B cell (primary cell): ENCODE results near the gene AKT3. TPM values are rescaled to one million over a fixed set of nuclear protein-coding genes. Genes with fewer than 3 reads are reported as not detected.

Source experiments
- ATAC-seq: fragments of 200-7000 bp; cut with Tn5 transposase; one replicate; pipeline ENCODE4 v1.10.0; 2021; ENCODE audit warnings: low read depth, mild to moderate bottlenecking, moderate number of reproducible peaks, moderate library complexity
- CTCF ChIA-PET: fragments of 350-600 bp; sonication (Branson Sonifier 250); formaldehyde crosslinking; loops from one replicate; lab custom pipeline; 2021; ENCODE audit warnings: antibody characterized with exemption, inconsistent platforms; lab: Charles Lee
- POLR2A ChIA-PET: fragments of 350-600 bp; sonication (Branson Sonifier 250); formaldehyde crosslinking; loops from one replicate; lab custom pipeline; 2021; ENCODE audit warnings: antibody characterized with exemption; lab: Charles Lee
- DNase-seq: peaks from one replicate; pipeline ENCODE4 v3.0.0; 2013
- H2AFZ ChIP-seq: 2 replicates; pipeline ENCODE4 v1.6.1; 2012; ENCODE audit warnings: mild to moderate bottlenecking, low read depth, low read length; ENCODE audit not compliant: insufficient read depth, poor library complexity, severe bottlenecking
- H3K27ac ChIP-seq, 2 donors: 1 replicate in 1 of 2; 2 replicates in 1 of 2; pipeline ENCODE4 v1.5.1; 2012 to 2013; ENCODE audit warnings: low read length in 2 of 2, mild to moderate bottlenecking in 2 of 2, moderate library complexity in 1 of 2
- H3K27me3 ChIP-seq, 4 experiments: fragments of 200-600 bp in 1 of 4; sonication (generic) in 1 of 4; replicated peaks in 1 of 4; 1 replicate in 2 of 4; 2 replicates in 2 of 4; pipeline versions ENCODE4 v1.6.1 to v1.7.0; 2013 to 2016; ENCODE audit warnings: low read length in 3 of 4, mild to moderate bottlenecking in 2 of 4, mixed read lengths in 1 of 4, moderate library complexity in 1 of 4; ENCODE audit not compliant: insufficient read depth in 4 of 4, control insufficient read depth in 3 of 4; ENCODE audit errors: control extremely low read depth in 1 of 4
- H3K36me3 ChIP-seq, 2 experiments: replicated peaks in 1 of 2; 1 replicate in 1 of 2; 2 replicates in 1 of 2; pipeline versions ENCODE4 v1.6.1 to v1.7.1; 2013; ENCODE audit warnings: low read length in 1 of 2; ENCODE audit not compliant: insufficient read depth in 2 of 2, control insufficient read depth in 1 of 2; ENCODE audit errors: control extremely low read depth in 1 of 2, extremely low read depth in 1 of 2
- H3K4me1 ChIP-seq, 2 donors: fragments of 200-600 bp in 1 of 2; sonication (generic) in 1 of 2; 1 replicate in 1 of 2; 2 replicates in 1 of 2; pipeline versions ENCODE4 v1.5.1 to v1.6.1; 2013 to 2017; ENCODE audit warnings: low read length in 2 of 2; ENCODE audit not compliant: control insufficient read depth in 2 of 2, insufficient read depth in 2 of 2
- H3K4me2 ChIP-seq: replicated peaks from 2 replicates; pipeline ENCODE3; 2012; ENCODE audit warnings: mild to moderate bottlenecking, low read depth, low read length; ENCODE audit not compliant: poor library complexity, severe bottlenecking
- H3K4me3 ChIP-seq, 5 experiments: fragments of 200-600 bp in 1 of 5; sonication (generic) in 1 of 5; 1 replicate in 3 of 5; 2 replicates in 2 of 5; pipeline versions ENCODE4 v1.5.1 to v1.7.0; 2011 to 2016; ENCODE audit warnings: low read length in 4 of 5, mild to moderate bottlenecking in 4 of 5, low read depth in 2 of 5, control low read depth in 1 of 5, moderate library complexity in 1 of 5; ENCODE audit not compliant: insufficient read depth in 1 of 5; ENCODE audit errors: control extremely low read depth in 1 of 5, extremely low read depth in 1 of 5
- H3K79me2 ChIP-seq: fragments of 200-600 bp; sonication (generic); one replicate; pipeline ENCODE4 v1.6.0; 2016; ENCODE audit warnings: low read length; ENCODE audit not compliant: control insufficient read depth, insufficient read depth
- H3K9ac ChIP-seq: fragments of 200-600 bp; sonication (generic); 2 replicates; pipeline ENCODE4 v1.6.1; 2017; ENCODE audit warnings: mild to moderate bottlenecking, low read length, moderate library complexity
- H3K9me3 ChIP-seq, 3 donors: one replicate each; pipeline versions ENCODE4 v1.6.1 to v1.7.1; 2013; ENCODE audit warnings: low read length in 2 of 3; ENCODE audit not compliant: control insufficient read depth in 2 of 3, insufficient read depth in 1 of 3; ENCODE audit errors: control extremely low read depth in 1 of 3
- H4K20me1 ChIP-seq: 2 replicates; pipeline ENCODE4 v1.6.0; 2012; ENCODE audit warnings: mild to moderate bottlenecking, low read length; ENCODE audit not compliant: insufficient read depth, control insufficient read depth, poor library complexity, severe bottlenecking
- H3K27ac Mint-ChIP-seq: one replicate; pipeline ENCODE4 v1.8.0; 2021; ENCODE audit warnings: mixed read lengths
- H3K27me3 Mint-ChIP-seq: one replicate; pipeline ENCODE4 v1.8.0; 2021; ENCODE audit warnings: mixed read lengths
- H3K4me1 Mint-ChIP-seq: one replicate; pipeline ENCODE4 v1.8.0; 2021; ENCODE audit warnings: mixed read lengths
- H3K4me3 Mint-ChIP-seq: one replicate; pipeline ENCODE4 v1.8.0; 2021; ENCODE audit warnings: mixed read lengths
- H3K9me3 Mint-ChIP-seq: one replicate; pipeline ENCODE4 v1.8.0; 2022; ENCODE audit warnings: mixed read lengths; ENCODE audit not compliant: insufficient read depth
- CTCF ChIP-seq: fragments of 200-600 bp; IDR thresholded peaks from one replicate; pipeline ENCODE4 v1.8.0; 2022; ENCODE audit warnings: antibody characterized with exemption, mild to moderate bottlenecking
- EZH2 ChIP-seq: IDR thresholded peaks from 2 replicates; pipeline ENCODE4 v1.6.1; 2012; ENCODE audit warnings: borderline replicate concordance, low read depth, mild to moderate bottlenecking, moderate library complexity, low read length; ENCODE audit not compliant: insufficient read depth, poor library complexity, severe bottlenecking
- WGBS: methylation state at CpG from one replicate; pipeline ENCODE4 v1.1.5; 2013; ENCODE audit warnings: missing lambda C conversion rate; ENCODE audit not compliant: insufficient coverage; 5-methylcytosine and 5-hydroxymethylcytosine counted together
- intact Hi-C: fragments of 100-400 bp; cut with micrococcal nuclease; formaldehyde crosslinking; loops from one replicate; pipeline ENCODE4 v1.10.0; 2022
- polyA plus RNA-seq: library from polyadenylated mRNA; depleted of rRNA; stranded (reverse); fragments of >200 nt; gene quantifications from 2 replicates; pipeline ENCODE4 v1.2.3, GENCODE V29; 2012
- total RNA-seq, 2 donors: library from RNA; stranded (reverse); fragments of 120-200 nt in 1 of 2; gene quantifications; 1 replicate in 1 of 2; 2 replicates in 1 of 2; pipeline versions ENCODE4 v1.2.3 to v1.2.4, GENCODE V29; 2013 to 2022

AKT3 gene
- total and polyA plus RNA-seq, 2 donors (not counting 1 experiment from before 2014, with no cell fraction given), result 4.4 to 148 TPM

DNA sequence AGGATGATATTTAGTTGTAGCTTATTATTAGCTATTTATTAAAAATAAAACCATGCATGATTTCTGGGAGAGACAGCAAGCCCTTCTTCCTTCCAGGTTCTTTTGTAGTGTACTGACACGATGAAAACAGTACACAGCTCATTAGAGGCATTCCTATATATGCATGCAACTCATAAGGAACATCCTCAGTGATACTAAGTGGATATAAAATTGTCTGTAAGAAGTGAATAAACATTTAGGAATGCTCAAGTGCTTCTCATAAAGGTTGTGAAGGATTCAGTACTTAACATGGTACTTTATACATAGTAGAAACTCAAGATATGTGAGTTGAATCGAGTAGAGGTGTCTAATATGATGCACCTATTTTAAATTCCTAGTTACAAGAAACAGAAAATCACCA is 306.5 kb downstream of the AKT3 start:
- ATAC-seq (no peak), DNase-seq (no peak)
- Mint-ChIP-seq H3K4me1 (peaks cover 2% of the 10 kb centered on the region), H3K4me3 (no peak overlapping the region), H3K27me3 (no peaks in the 10 kb centered on the region), H3K9me3 (no peaks in the 10 kb centered on the region), H3K27ac (no peak overlapping the region)
- no CpG with 5 or more reads among the region's 2 CpGs for WGBS
- POLR2A ChIA-PET, result no interaction called here
- H3K27me3 ChIP-seq, result no peaks in the 10 kb centered on the region
- H3K9me3 ChIP-seq, result no peaks in the 10 kb centered on the region
- CTCF ChIA-PET, result no interaction called here
- TF ChIP-seq CTCF, result no peak
- no peak for TF ChIP-seq EZH2
- no peaks in the 10 kb centered on the region for H3K79me2 ChIP-seq
- H3K27ac ChIP-seq, result no peak overlapping the region
- no peak overlapping the region for H3K4me2 ChIP-seq
- no peak overlapping the region for H3K9ac ChIP-seq
- intact Hi-C loops, result no loop called here
- no peaks in the 10 kb centered on the region for H3K36me3 ChIP-seq
- H4K20me1 ChIP-seq, result no peaks in the 10 kb centered on the region
- H3K4me1 ChIP-seq, result no peaks in the 10 kb centered on the region
- H3K4me3 ChIP-seq, result no peak overlapping the region
- H2AFZ ChIP-seq, result no peak overlapping the region

GRCh38 chr1:243542739-243543415 is 307.2 kb downstream of the AKT3 start:
- Mint-ChIP-seq H3K27ac (no peak overlapping the region), H3K4me3 (no peak overlapping the region), H3K9me3 (no peaks in the 10 kb centered on the region), H3K4me1 (peaks cover 2% of the 10 kb centered on the region), H3K27me3 (no peaks in the 10 kb centered on the region)
- Histone ChIP-seq H3K9me3 (no peaks in the 10 kb centered on the region), H3K27me3 (no peaks in the 10 kb centered on the region), H3K4me3 (no peak overlapping the region), H3K79me2 (no peaks in the 10 kb centered on the region), H2AFZ (no peak overlapping the region), H3K36me3 (no peaks in the 10 kb centered on the region), H3K4me1 (no peaks in the 10 kb centered on the region), H3K9ac (no peak overlapping the region), H3K4me2 (no peak overlapping the region), H3K27ac (no peak overlapping the region), H4K20me1 (no peaks in the 10 kb centered on the region)
- ATAC-seq (no peak), DNase-seq (no peak)
- TF ChIP-seq EZH2 (no peak), CTCF (no peak)
- ChIA-PET POLR2A (no interaction called here), CTCF (no interaction called here)
- 93% methylated on average over 2 of the region's 7 CpGs for WGBS
- intact Hi-C loops, result no loop called here
